Smooth muscle cell of the brain vasculature (primary cell): Measurements from ENCODE around the gene KCTD15.
"Not testable (repeated sequence)": the region's sequence is repeated elsewhere in the genome, so short reads cannot be mapped to it uniquely, and the experiment has no call there.

ENCODE experiments used
- DNase-seq: peaks from one replicate; pipeline ENCODE4 v3.0.0-alpha.2; 2012; ENCODE audit warnings: low read depth, low spot score

The KCTD15 gene

GRCh38 chr19:33814181-33815165 lies 17.8 kb downstream of the KCTD15 start:
- DNase-seq = no peak

GRCh38 chr19:33815380-33816340 lies 19.0 kb downstream of the KCTD15 start:
- DNase-seq = no peak

DNA sequence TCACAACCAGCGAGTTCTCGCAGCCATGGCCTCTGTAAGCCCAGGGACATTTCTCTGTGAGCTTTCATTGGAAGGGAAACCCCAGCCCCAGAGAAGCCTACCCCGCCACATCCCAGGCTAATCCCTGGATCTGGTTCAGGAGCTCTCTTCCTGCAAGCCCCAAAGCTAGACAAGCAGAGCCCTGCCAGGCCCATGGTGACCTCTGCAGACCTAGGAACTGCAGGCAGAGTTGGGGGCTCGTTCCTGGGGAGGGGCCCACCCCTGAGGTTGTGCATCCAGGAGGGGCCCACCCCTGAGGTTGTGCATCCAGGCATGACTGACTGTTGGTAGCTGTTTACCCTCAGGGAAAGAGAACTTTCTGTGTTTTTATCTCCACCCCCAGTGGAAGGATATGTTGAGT lies 21.7 kb downstream of the KCTD15 start:
- no peak for DNase-seq

- DNase-seq = not testable (repeated sequence)
Observed at GRCh38 chr19:33819078-33819477, 22.4 kb downstream of the KCTD15 start.

- DNase-seq = no peak
Observed at GRCh38 chr19:33819506-33819879, 22.8 kb downstream of the KCTD15 start.

- no peak for DNase-seq
Observed at GRCh38 chr19:33819880-33820781, 23.5 kb downstream of the KCTD15 start.

DNA sequence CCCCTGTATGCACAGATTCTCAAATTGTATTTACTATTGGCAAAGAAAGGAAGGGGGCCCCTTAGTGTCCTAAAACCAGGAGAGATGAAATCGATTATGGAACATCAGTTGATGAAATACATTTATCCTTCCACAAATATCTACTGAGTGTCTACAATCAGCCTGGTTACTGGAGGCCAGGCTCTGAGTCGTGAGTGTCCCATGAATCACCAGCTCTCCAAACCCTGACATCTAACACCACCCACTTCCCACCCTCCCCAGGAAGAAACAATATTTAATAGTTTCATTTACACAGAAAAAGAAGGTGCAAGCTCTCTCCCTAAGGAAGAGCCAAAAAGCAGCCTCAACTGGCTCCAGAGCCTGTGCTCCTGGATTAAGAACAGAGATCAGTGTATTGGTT lies 25.2 kb downstream of the KCTD15 start:
- DNase-seq = no peak

DNA sequence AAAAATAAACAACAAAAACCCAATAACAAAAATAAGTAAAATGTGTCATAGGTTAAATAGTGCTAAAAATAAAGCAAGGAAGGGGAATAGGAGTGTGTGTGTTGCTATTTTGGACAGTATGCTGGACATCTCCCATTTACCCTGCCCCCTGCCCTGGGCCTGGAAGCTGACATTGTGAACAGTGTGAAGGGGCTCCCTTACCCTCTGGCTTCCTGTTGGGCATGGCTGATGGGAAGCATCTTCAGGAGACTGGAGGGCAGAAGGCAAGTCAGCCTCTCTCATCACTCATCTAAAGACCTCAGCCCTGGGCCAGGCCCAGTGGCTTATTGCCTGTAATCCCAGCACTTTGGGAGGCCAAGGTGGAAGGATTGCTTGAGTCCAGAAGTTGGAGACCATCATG lies 26.7 kb downstream of the KCTD15 start:
- no peak for DNase-seq

DNA sequence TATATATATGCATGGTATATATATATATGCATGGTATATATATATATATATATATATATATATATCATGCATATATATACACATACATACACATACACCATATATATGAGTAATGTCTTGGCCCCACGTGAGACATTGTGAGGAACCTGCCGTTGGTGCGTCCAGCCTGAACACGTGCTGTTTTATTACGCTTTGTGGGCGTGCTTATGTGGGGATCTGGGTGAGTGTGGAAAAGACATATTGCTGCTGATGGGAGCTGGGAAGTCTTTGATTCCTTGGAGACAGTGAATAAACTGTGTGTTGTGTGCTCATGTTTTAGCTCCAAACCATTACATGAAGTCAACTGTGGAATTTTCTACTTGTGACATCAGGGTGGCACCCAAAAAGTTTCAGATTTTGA lies 28.9 kb downstream of the KCTD15 start:
- DNase-seq = no peak

DNA sequence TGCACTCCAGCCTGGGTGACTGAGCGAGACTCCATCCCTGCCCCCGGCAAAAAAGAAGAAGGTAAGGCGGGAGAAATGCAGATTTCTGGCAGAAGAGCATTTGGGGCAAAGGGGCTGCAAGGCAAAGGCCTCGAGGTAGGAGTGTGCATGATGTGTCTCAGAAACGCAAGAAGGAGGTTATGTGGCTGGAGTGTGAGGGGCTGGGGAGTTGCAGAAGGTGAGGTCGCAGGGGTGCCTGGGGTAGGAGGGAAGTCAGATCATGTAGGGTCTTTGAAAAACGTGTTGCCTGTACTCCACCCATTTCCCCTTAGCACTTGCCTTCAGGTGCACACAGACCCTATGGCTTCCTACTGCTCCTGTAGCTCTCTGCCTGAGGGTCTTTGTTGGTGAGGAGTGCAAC lies 29.9 kb downstream of the KCTD15 start:
- no peak for DNase-seq

DNA sequence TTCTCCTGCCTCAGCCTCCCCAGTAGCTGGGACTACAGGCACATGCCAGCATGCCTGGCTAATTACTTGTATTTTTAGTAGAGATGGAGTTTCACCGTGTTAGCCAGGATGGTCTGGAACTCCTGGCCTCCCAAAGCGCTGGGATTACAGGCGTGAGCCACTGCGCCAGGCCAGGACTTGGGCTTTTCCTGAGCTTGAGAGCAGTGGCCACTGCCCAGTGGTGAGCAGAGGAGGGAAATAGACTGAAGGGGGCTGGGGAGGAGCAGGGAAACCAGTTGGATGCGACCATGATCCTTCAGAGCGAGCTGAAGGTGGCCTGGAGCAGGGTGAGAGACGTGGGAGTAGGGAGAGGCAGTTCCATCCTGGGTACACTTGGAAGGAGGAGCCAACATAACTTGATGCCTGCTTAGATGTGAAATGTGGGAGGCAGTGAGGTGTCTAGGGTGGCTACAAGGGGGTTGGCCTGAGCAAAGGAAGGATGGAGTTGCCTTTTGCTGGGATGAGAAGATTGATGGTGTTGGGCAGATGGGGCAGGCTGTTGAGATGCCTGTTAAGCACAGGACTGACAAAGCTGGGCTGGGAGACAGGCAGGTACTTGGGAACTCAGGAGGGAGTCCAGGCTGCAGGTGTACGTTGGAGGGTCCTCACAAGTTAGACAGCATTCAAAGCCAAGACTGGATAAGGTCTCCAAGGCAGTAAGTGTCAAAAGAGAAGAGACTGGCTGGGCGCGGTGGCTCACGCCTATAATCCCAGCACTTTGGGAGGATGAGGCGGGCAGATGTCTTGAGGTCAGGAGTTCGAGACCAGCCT lies 31.8 kb downstream of the KCTD15 start:
- DNase-seq = no peak

DNA sequence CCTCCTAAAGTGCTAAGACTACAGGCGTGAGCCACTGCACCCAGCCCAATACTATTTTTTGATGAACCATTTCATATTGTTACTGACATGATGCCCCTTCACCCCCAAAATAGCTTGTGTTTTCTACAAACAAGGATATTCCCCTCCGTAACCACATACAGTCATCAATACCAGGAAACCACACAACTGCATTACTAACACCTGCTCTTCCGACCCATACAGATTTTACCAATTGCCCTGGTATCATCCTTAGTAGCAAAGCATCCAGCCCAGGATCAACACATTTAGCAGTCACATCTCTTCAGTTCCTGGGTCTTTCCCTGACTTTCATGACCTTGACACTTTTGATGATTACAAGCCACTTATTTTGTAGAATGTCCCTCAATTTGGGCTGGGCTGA lies 33.6 kb downstream of the KCTD15 start:
- no peak for DNase-seq

GRCh38 chr19:33831825-33832224 lies 35.2 kb downstream of the KCTD15 start:
- DNase-seq = no peak

- DNase-seq = no peak
Observed at GRCh38 chr19:33832633-33833032, 36.0 kb downstream of the KCTD15 start.

GRCh38 chr19:33840382-33840781 lies 43.7 kb downstream of the KCTD15 start:
- DNase-seq = no peak

- DNase-seq = no peak
Observed at GRCh38 chr19:33840783-33841182, 44.1 kb downstream of the KCTD15 start.

- no peak for DNase-seq
Observed at GRCh38 chr19:33841685-33842084, 45.0 kb downstream of the KCTD15 start.

- no peak for DNase-seq
Observed at GRCh38 chr19:33844478-33844877, 47.8 kb downstream of the KCTD15 start.

- no peak for DNase-seq
Observed at GRCh38 chr19:33845498-33845897, 48.8 kb downstream of the KCTD15 start.

GRCh38 chr19:33849551-33850147 lies 53.0 kb downstream of the KCTD15 start:
- DNase-seq = no peak
